ENCODE results near the gene FMOD. TPM values are rescaled to one million over a fixed set of nuclear protein-coding genes. Genes with fewer than 3 reads are reported as not detected.
A peak's percentile ranks its signal among the peaks of the same experiment; 100 is the strongest.

FMOD gene
- total and polyA plus RNA-seq, 2 donors (not counting 3 experiments of a cell fraction or from before 2014, with no cell fraction given): 0.11 to 0.12 TPM

- Histone ChIP-seq H4K20me1 (replicated peaks; ENCODE audit: control insufficient read depth, extremely low read depth, insufficient read depth, low read length) (no peaks in the 10 kb centered on the region), H3K9me3 (replicated peaks; ENCODE audit: control insufficient read depth, insufficient read depth, low read length) (no peaks in the 10 kb centered on the region), H3K36me3 (ENCODE audit: control insufficient read depth in 2 of 2, extremely low read depth in 1 of 2, insufficient read depth in 2 of 2, low read length in 2 of 2) (no peaks in the 10 kb centered on the region), H3K79me2 (ENCODE audit: control insufficient read depth, insufficient read depth, low read length) (no peaks in the 10 kb centered on the region), H3K9me1 (replicated peaks; ENCODE audit: control insufficient read depth, extremely low read depth, insufficient read depth, low read length) (no peaks in the 10 kb centered on the region), H3K27ac (ENCODE audit: insufficient read depth, low read depth, low read length) (no peak overlapping the region), H3K4me1 (ENCODE audit: control insufficient read depth, extremely low read depth, insufficient read depth, low read length) (peaks cover 10% of the 10 kb centered on the region), H3K4me2 (ENCODE audit: insufficient read depth, low read length) (peak overlapping the region; percentile 68), H3K27me3 (ENCODE audit: control insufficient read depth in 2 of 2, insufficient read depth in 2 of 2, low read length in 2 of 2) (peaks cover 3% of the 10 kb centered on the region in 2 experiments), H3K9ac (replicated peaks; ENCODE audit: extremely low read depth, insufficient read depth, low read length) (no peak overlapping the region), H3K4me3 (replicated peaks in 1 of 3; ENCODE audit: insufficient read depth in 1 of 3, low read depth in 1 of 3, low read length in 3 of 3) (no peak overlapping the region), H2AFZ (ENCODE audit: low read depth, low read length) (no peak overlapping the region)
- DNase-seq (ENCODE audit: low read depth, low spot score) (peak; percentile 62), FAIRE-seq (peak; percentile 66)
- BruUV-seq (replicated peaks): no TSS peak
- intact Hi-C loops (cut with micrococcal nuclease) (no loop called here), dilution Hi-C loops (cut with MboI; ENCODE audit: extremely low pct_ligation_motif_present, low sequenced_read_pairs) (no loop called here)
- TF ChIP-seq CTCF (IDR thresholded peaks at IDR 0.05; ENCODE audit: extremely low read depth in 1 of 2, insufficient read depth in 1 of 2, low read depth in 1 of 2, low read length in 2 of 2) (no peak), POLR2AphosphoS5 (IDR thresholded peaks at IDR 0.05; ENCODE audit: insufficient read depth, low read depth, low read length) (no peak), EZH2 (IDR thresholded peaks at IDR 0.05; ENCODE audit: borderline replicate concordance, low read depth, low read length, severe bottlenecking) (no peak), FOS (IDR thresholded peaks at IDR 0.05; ENCODE audit: borderline replicate concordance, insufficient read depth, low read length) (peak; percentile 53), MAX (IDR thresholded peaks at IDR 0.05; ENCODE audit: insufficient read depth, insufficient read length) (no peak), MYC (IDR thresholded peaks at IDR 0.05; ENCODE audit: low read depth, low read length) (no peak), POLR2A (IDR thresholded peaks at IDR 0.05; ENCODE audit: low read depth, low read length) (no peak), JUN (IDR thresholded peaks at IDR 0.05; ENCODE audit: borderline replicate concordance, insufficient read depth, insufficient read length, low read depth) (peak; percentile 50), GATA2 (IDR thresholded peaks at IDR 0.05; ENCODE audit: insufficient read depth, insufficient read length, low read depth, low read length) (peak; percentile 44)
- CTCF ChIA-PET: no interaction called here
- POLR2A ChIA-PET: no interaction called here
Measured at GRCh38 chr1:203390298-203390697, 39.4 kb upstream of the FMOD start.
